ENCODE results near the gene EMB.
"Not testable (repeated sequence)": the region's sequence is repeated elsewhere in the genome, so short reads cannot be mapped to it uniquely, and the experiment has no call there.

EMB gene

DNA sequence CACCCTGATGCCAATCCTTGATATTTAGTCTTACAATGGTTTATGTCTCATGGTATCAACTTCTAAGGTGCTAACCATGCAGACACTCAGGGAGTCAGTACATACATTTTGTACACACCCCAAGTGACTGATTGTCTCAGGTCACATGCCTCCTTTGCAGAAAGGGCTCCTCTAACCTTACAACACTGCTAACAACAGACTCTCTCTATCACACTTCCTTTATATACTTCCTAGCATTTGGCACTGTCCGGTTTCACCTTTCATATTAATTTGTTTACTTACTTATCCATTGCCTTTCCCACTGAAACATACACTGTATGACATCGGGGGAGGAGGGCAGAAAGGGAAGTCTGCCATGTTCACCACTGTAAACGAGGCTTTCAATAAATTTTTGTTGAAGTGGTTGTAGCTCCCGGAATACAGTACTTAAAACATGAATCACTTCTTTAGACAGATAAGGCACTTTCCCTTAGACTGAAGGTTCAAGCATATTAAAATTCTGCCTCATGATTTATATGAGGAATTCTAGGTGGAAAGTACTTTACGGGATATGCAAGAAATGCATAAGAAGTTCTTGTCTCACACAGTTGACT, 20.6 kb downstream of the EMB start:
- no peak overlapping the region for H2BK120ac ChIP-seq (ENCODE audit: low read depth, low read length)
- H4K5ac ChIP-seq (ENCODE audit: low read length) = no peak overlapping the region
- H3K4me2 ChIP-seq (ENCODE audit: low read length) = no peak overlapping the region
- no peak overlapping the region for H2BK5ac ChIP-seq (ENCODE audit: low read length)
- peaks cover 2% of the 10 kb centered on the region for H3K79me2 ChIP-seq (ENCODE audit: control insufficient read depth, insufficient read depth, low read length)
- H3K79me1 ChIP-seq (ENCODE audit: low read length) = no peaks in the 10 kb centered on the region
- no peak overlapping the region for H3K27ac ChIP-seq (ENCODE audit: low read depth, low read length)
- no peak overlapping the region for H3K23ac ChIP-seq (ENCODE audit: low read length)
- no peak overlapping the region for H3K4me3 ChIP-seq (ENCODE audit: low read length)
- H2BK15ac ChIP-seq (replicated peaks; ENCODE audit: low read depth) = no peak overlapping the region
- H3K56ac ChIP-seq (ENCODE audit: low read length) = no peak overlapping the region
- no peak overlapping the region for H3K4ac ChIP-seq (ENCODE audit: low read depth, low read length)
- no peaks in the 10 kb centered on the region for H3K4me1 ChIP-seq (ENCODE audit: control insufficient read depth, low read depth, low read length)
- H3K36me3 ChIP-seq (ENCODE audit: control insufficient read depth, insufficient read depth, low read length) = no peaks in the 10 kb centered on the region
- no CpG with 5 or more reads among the region's 5 CpGs for WGBS (ENCODE audit: extremely low coverage, insufficient coverage, low lambda C conversion rate)
- no peak overlapping the region for H4K8ac ChIP-seq (ENCODE audit: low read depth, low read length)
- no peaks in the 10 kb centered on the region for H3K27me3 ChIP-seq (ENCODE audit: insufficient read depth, low read length, poor library complexity)
- DNase-seq = no peak
- H2AK5ac ChIP-seq (ENCODE audit: low read length) = no peak overlapping the region
- no peak overlapping the region for H3K18ac ChIP-seq (ENCODE audit: low read length)
- no peak overlapping the region for H3K9ac ChIP-seq (ENCODE audit: low read length)

DNA sequence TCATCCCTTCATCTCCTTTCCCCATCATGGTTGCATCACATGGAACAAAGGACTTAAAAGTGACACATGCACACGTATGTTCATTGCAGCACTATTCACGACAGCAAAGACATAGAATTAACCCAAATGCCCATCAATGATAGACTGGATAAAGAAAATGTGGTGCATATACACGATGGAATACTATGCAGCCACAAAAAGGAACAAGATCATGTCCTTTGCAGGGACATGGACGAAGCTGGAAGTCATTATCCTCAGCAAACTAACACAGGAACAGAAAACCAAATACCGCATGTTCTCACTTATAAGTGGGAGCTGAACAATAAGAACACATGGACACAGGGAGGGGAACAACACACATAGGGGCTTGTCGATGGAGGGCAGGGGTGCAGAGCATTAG, 21.4 kb downstream of the EMB start:
- H3K27me3 ChIP-seq (ENCODE audit: insufficient read depth, low read length, poor library complexity); H4K8ac ChIP-seq (ENCODE audit: low read depth, low read length); H3K36me3 ChIP-seq (ENCODE audit: control insufficient read depth, insufficient read depth, low read length); H3K79me1 ChIP-seq (ENCODE audit: low read length); H3K4me1 ChIP-seq (ENCODE audit: control insufficient read depth, low read depth, low read length); H2BK15ac ChIP-seq (replicated peaks; ENCODE audit: low read depth); H3K23ac ChIP-seq (ENCODE audit: low read length); H3K56ac ChIP-seq (ENCODE audit: low read length); H2AK5ac ChIP-seq (ENCODE audit: low read length); H2BK5ac ChIP-seq (ENCODE audit: low read length); DNase-seq; H3K4ac ChIP-seq (ENCODE audit: low read depth, low read length); H3K9ac ChIP-seq (ENCODE audit: low read length); H3K4me3 ChIP-seq (ENCODE audit: low read length); H3K4me2 ChIP-seq (ENCODE audit: low read length); H3K18ac ChIP-seq (ENCODE audit: low read length); H3K27ac ChIP-seq (ENCODE audit: low read depth, low read length); H2BK120ac ChIP-seq (ENCODE audit: low read depth, low read length); H4K5ac ChIP-seq (ENCODE audit: low read length); H3K79me2 ChIP-seq (ENCODE audit: control insufficient read depth, insufficient read depth, low read length): not testable (repeated sequence)
- no CpG with 5 or more reads among the region's 6 CpGs for WGBS (ENCODE audit: extremely low coverage, insufficient coverage, low lambda C conversion rate)

DNA sequence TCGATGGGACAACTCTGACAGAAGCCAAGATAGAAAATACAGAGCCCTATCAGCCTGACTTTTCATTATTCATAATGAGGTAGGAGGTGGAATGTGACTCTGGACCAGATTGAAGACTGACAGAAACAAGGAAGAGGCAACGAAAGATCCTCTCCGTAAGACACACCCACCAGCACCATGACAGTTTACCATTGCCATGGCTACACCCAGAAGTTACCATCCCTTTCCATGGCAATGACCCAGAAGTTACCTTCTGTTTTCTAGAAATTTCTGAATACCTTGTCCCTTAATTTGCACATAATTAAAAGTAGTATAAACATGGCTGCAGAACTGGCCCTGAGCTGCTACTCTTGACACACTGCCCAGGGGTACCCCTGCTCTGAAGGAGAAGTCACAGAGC, 24.5 kb downstream of the EMB start:
- not testable (repeated sequence) for H2BK120ac ChIP-seq (ENCODE audit: low read depth, low read length); H3K9ac ChIP-seq (ENCODE audit: low read length); H2BK15ac ChIP-seq (replicated peaks; ENCODE audit: low read depth); H3K56ac ChIP-seq (ENCODE audit: low read length); H3K4me3 ChIP-seq (ENCODE audit: low read length); H4K5ac ChIP-seq (ENCODE audit: low read length); H3K4me2 ChIP-seq (ENCODE audit: low read length); H4K8ac ChIP-seq (ENCODE audit: low read depth, low read length); H2BK5ac ChIP-seq (ENCODE audit: low read length); H2AK5ac ChIP-seq (ENCODE audit: low read length); H3K18ac ChIP-seq (ENCODE audit: low read length); H3K27me3 ChIP-seq (ENCODE audit: insufficient read depth, low read length, poor library complexity); H3K4ac ChIP-seq (ENCODE audit: low read depth, low read length); H3K23ac ChIP-seq (ENCODE audit: low read length); DNase-seq; H3K79me1 ChIP-seq (ENCODE audit: low read length); H3K4me1 ChIP-seq (ENCODE audit: control insufficient read depth, low read depth, low read length); H3K36me3 ChIP-seq (ENCODE audit: control insufficient read depth, insufficient read depth, low read length); H3K27ac ChIP-seq (ENCODE audit: low read depth, low read length); H3K79me2 ChIP-seq (ENCODE audit: control insufficient read depth, insufficient read depth, low read length)
- no CpG with 5 or more reads among the region's 3 CpGs for WGBS (ENCODE audit: extremely low coverage, insufficient coverage, low lambda C conversion rate)

DNA sequence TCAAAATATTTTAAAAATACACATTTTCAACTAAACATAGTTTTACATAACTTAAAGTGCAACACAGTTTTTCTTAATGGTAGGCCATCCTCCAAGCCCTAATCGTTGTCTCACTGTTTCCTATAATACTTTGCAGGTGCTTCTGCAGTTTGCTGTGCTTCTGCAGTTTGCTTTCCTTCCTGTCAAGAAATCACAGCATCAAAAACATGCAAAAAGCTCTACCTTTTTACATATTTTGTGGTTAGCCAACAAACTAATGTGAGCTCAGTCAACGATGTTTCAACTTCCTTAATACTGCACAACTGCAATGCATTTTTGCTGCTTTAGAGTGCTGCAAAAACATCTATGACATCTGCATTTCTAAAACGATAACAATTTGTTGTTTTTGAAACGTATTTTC, 25.2 kb downstream of the EMB start:
- Histone ChIP-seq H3K56ac (ENCODE audit: low read length) (no peak overlapping the region), H3K79me2 (ENCODE audit: control insufficient read depth, insufficient read depth, low read length) (peaks cover 2% of the 10 kb centered on the region), H3K79me1 (ENCODE audit: low read length) (no peaks in the 10 kb centered on the region), H3K4me3 (ENCODE audit: low read length) (no peak overlapping the region), H3K18ac (ENCODE audit: low read length) (no peak overlapping the region), H3K23ac (ENCODE audit: low read length) (no peak overlapping the region), H4K8ac (ENCODE audit: low read depth, low read length) (no peak overlapping the region), H3K27ac (ENCODE audit: low read depth, low read length) (no peak overlapping the region), H3K9ac (ENCODE audit: low read length) (no peak overlapping the region), H2BK15ac (replicated peaks; ENCODE audit: low read depth) (no peak overlapping the region), H3K4me1 (ENCODE audit: control insufficient read depth, low read depth, low read length) (no peaks in the 10 kb centered on the region), H2AK5ac (ENCODE audit: low read length) (no peak overlapping the region), H4K5ac (ENCODE audit: low read length) (no peak overlapping the region), H2BK5ac (ENCODE audit: low read length) (no peak overlapping the region), H3K27me3 (ENCODE audit: insufficient read depth, low read length, poor library complexity) (no peaks in the 10 kb centered on the region), H2BK120ac (ENCODE audit: low read depth, low read length) (no peak overlapping the region), H3K36me3 (ENCODE audit: control insufficient read depth, insufficient read depth, low read length) (no peaks in the 10 kb centered on the region), H3K4ac (ENCODE audit: low read depth, low read length) (no peak overlapping the region), H3K4me2 (ENCODE audit: low read length) (no peak overlapping the region)
- WGBS (ENCODE audit: extremely low coverage, insufficient coverage, low lambda C conversion rate) = no CpG with 5 or more reads among the region's 4 CpGs
- no peak for DNase-seq

DNA sequence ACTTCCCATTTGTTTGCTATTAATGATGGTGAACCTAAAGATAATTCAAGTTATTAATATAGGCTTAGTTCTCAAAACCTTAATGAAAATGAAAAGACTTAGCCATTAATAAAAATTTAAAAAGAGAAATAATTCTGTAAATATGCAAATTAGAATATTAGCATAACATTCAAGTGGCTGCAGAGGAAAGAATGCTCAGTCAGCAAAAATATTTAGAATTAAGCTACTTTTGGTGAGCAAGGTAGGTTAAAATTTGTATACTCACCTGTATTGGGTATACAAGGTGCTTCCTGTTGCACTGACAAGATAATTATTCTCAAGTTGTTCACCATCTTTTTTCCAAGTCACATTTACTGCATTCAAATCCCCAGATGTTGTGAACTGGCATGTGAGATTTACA, 30.2 kb downstream of the EMB start:
- H3K27ac ChIP-seq (ENCODE audit: low read depth, low read length); H3K23ac ChIP-seq (ENCODE audit: low read length); H3K36me3 ChIP-seq (ENCODE audit: control insufficient read depth, insufficient read depth, low read length); H3K9ac ChIP-seq (ENCODE audit: low read length); H2BK5ac ChIP-seq (ENCODE audit: low read length); H3K79me2 ChIP-seq (ENCODE audit: control insufficient read depth, insufficient read depth, low read length); H3K4me1 ChIP-seq (ENCODE audit: control insufficient read depth, low read depth, low read length); H3K56ac ChIP-seq (ENCODE audit: low read length); H3K4me3 ChIP-seq (ENCODE audit: low read length); H2BK120ac ChIP-seq (ENCODE audit: low read depth, low read length); H3K27me3 ChIP-seq (ENCODE audit: insufficient read depth, low read length, poor library complexity); H3K18ac ChIP-seq (ENCODE audit: low read length); H4K5ac ChIP-seq (ENCODE audit: low read length); H3K79me1 ChIP-seq (ENCODE audit: low read length); DNase-seq; H2BK15ac ChIP-seq (replicated peaks; ENCODE audit: low read depth); H2AK5ac ChIP-seq (ENCODE audit: low read length); H3K4ac ChIP-seq (ENCODE audit: low read depth, low read length); H3K4me2 ChIP-seq (ENCODE audit: low read length); H4K8ac ChIP-seq (ENCODE audit: low read depth, low read length): not testable (repeated sequence)

DNA sequence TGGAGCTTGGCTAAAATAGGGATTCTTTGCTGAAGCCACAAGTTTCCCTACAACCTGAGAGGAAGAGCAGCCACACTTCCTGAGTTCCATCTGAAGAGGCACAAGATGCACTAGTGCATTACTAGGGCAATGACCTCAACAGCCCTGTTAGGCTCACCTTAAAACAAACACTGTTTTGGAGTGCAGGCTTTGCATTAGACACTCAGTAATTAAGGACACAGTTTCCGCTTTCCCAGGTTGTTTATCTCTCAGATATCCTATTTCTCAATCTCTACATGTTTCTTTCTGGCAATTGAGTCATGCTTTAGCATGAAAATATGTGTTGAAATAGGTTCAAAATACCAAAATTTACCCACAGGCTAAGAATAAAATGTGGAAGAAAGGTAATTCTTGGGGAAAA, 34.2 kb downstream of the EMB start:
- Histone ChIP-seq H3K79me2 (ENCODE audit: control insufficient read depth, insufficient read depth, low read length) (no peaks in the 10 kb centered on the region), H2BK15ac (replicated peaks; ENCODE audit: low read depth) (no peak overlapping the region), H3K4me2 (ENCODE audit: low read length) (no peak overlapping the region), H3K36me3 (ENCODE audit: control insufficient read depth, insufficient read depth, low read length) (no peaks in the 10 kb centered on the region), H3K4ac (ENCODE audit: low read depth, low read length) (no peak overlapping the region), H3K23ac (ENCODE audit: low read length) (no peak overlapping the region), H2BK120ac (ENCODE audit: low read depth, low read length) (no peak overlapping the region), H2AK5ac (ENCODE audit: low read length) (no peak overlapping the region), H4K8ac (ENCODE audit: low read depth, low read length) (no peak overlapping the region), H3K27me3 (ENCODE audit: insufficient read depth, low read length, poor library complexity) (no peaks in the 10 kb centered on the region), H3K4me3 (ENCODE audit: low read length) (no peak overlapping the region), H3K56ac (ENCODE audit: low read length) (no peak overlapping the region), H3K27ac (ENCODE audit: low read depth, low read length) (no peak overlapping the region), H3K18ac (ENCODE audit: low read length) (no peak overlapping the region), H3K79me1 (ENCODE audit: low read length) (no peaks in the 10 kb centered on the region), H3K4me1 (ENCODE audit: control insufficient read depth, low read depth, low read length) (no peaks in the 10 kb centered on the region), H3K9ac (ENCODE audit: low read length) (no peak overlapping the region), H4K5ac (ENCODE audit: low read length) (no peak overlapping the region), H2BK5ac (ENCODE audit: low read length) (no peak overlapping the region)
- WGBS (ENCODE audit: extremely low coverage, insufficient coverage, low lambda C conversion rate) = no CpG with 5 or more reads among the region's 1 CpG
- DNase-seq = no peak

All from mesendoderm (in vitro differentiated cells).